ENCODE measurements around the gene ALPP. TPM values are rescaled to one million over a fixed set of nuclear protein-coding genes. Genes with fewer than 3 reads are reported as not detected.

ALPP gene
- total RNA-seq, 4 donors from 2014 or later: not detected

- Histone ChIP-seq H3K4me1 (no peaks in the 10 kb centered on the region), H3K27me3 (no peaks in the 10 kb centered on the region), H3K9me3 (no peaks in the 10 kb centered on the region), H3K27ac (no peak overlapping the region), H3K36me3 (no peaks in the 10 kb centered on the region), H3K4me3 (replicated peaks in 1 of 3) (no peak overlapping the region)
- TF ChIP-seq CTCF (IDR thresholded peaks at IDR 0.05) (no peak), POLR2A (IDR thresholded peaks at IDR 0.05) (no peak)
- intact Hi-C loops (cut with DNase I): no loop called here
- DNase-seq: no peak
- 76 to 86% methylated on average over 5 to 7 of the region's 7 CpGs for WGBS, 2 donors
Measured at GRCh38 chr2:232410238-232410900, 31.8 kb downstream of the ALPP start.

- no peak for TF ChIP-seq POLR2A (IDR thresholded peaks at IDR 0.05)
- TF ChIP-seq CTCF (IDR thresholded peaks at IDR 0.05): no peak
- intact Hi-C loops (cut with DNase I): no loop called here
- WGBS, 2 donors: 90 to 91% methylated on average over 6 of the region's 6 CpGs
Measured at GRCh38 chr2:232411901-232412629, 33.5 kb downstream of the ALPP start.

GRCh38 chr2:232412986-232413385 lies 34.4 kb downstream of the ALPP start:
- Histone ChIP-seq H3K36me3 (no peaks in the 10 kb centered on the region), H3K27ac (no peak overlapping the region)
- intact Hi-C loops (cut with DNase I): no loop called here

More at GRCh38 chr2:232411901-232412629, 33.5 kb downstream of the ALPP start:
- no peak for DNase-seq
- Histone ChIP-seq H3K36me3 (no peaks in the 10 kb centered on the region), H3K4me1 (no peaks in the 10 kb centered on the region), H3K4me3 (replicated peaks in 1 of 3) (no peak overlapping the region), H3K27ac (no peak overlapping the region), H3K27me3 (no peaks in the 10 kb centered on the region), H3K9me3 (no peaks in the 10 kb centered on the region)

GRCh38 chr2:232415138-232415690 lies 36.7 kb downstream of the ALPP start:
- intact Hi-C loops (cut with DNase I): no loop called here
- no peaks in the 10 kb centered on the region for H3K36me3 ChIP-seq
- H3K27ac ChIP-seq: no peak overlapping the region
- H3K4me3 ChIP-seq (replicated peaks in 1 of 3): no peak overlapping the region
- H3K9me3 ChIP-seq: no peaks in the 10 kb centered on the region
- no peak for TF ChIP-seq CTCF (IDR thresholded peaks at IDR 0.05)
- WGBS, 2 donors: 92 to 93% methylated on average over 3 to 7 of the region's 8 CpGs
- H3K27me3 ChIP-seq: peaks cover 8% of the 10 kb centered on the region
- H3K4me1 ChIP-seq: peaks cover 8 to 18% of the 10 kb centered on the region in 2 donors
- no peak for DNase-seq

More at GRCh38 chr2:232412986-232413385, 34.4 kb downstream of the ALPP start:
- WGBS, 2 donors: 63 to 74% methylated on average over 5 of the region's 5 CpGs
- H3K4me1 ChIP-seq: no peaks in the 10 kb centered on the region
- no peaks in the 10 kb centered on the region for H3K9me3 ChIP-seq
- TF ChIP-seq CTCF (IDR thresholded peaks at IDR 0.05) (no peak), POLR2A (IDR thresholded peaks at IDR 0.05) (no peak)
- no peak overlapping the region for H3K4me3 ChIP-seq (replicated peaks in 1 of 3)
- H3K27me3 ChIP-seq: no peaks in the 10 kb centered on the region
- DNase-seq: no peak
